NT2/D1 (cell line): ENCODE data around the gene ANGPT4.

Experiments
- SUZ12 ChIP-seq: IDR thresholded peaks from 2 replicates; pipeline ENCODE4 v1.6.1; 2011; ENCODE audit not compliant: insufficient read length, insufficient read depth; ENCODE audit errors: extremely low read depth
- YY1 ChIP-seq: IDR thresholded peaks from 2 replicates; pipeline ENCODE4 v1.6.1; 2011; ENCODE audit not compliant: insufficient read length, insufficient read depth
- ZNF274 ChIP-seq: IDR thresholded peaks from 2 replicates; pipeline ENCODE4 v1.6.1; 2011; ENCODE audit warnings: mild to moderate bottlenecking, low read depth, low read length

DNA sequence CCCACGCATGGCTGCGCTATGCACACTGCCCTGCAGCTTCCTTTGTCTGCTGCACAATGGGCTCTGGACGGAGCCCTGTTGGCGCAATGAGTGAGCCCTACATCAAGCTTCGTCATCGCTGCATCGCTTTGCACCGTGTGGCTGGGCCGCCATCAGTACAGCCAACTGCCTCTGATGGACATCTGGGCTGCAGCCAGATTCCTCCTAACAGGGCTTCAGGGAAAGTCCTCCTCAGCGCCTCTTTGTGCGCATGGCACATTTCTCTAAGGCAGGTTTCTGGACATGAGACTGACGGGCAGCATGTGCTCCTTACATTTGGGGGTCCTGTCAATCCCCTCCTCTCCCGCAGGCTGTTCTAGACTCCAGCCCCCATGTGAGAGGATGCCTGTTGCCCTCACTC, 29.7 kb upstream of the ANGPT4 start:
- TF ChIP-seq YY1 (no peak), SUZ12 (no peak), ZNF274 (no peak)
